Natural killer cell (primary cell): Measurements from ENCODE around the gene SELENOH. TPM values are rescaled to one million over a fixed set of nuclear protein-coding genes. Genes with fewer than 3 reads are reported as not detected.

Experiments used
- ATAC-seq, 3 donors: fragments of 150-1000 bp in 2 of 3; fragments of 200-7000 bp in 1 of 3; cut with Tn5 transposase; 1 replicate in 1 of 3; 2 replicates in 2 of 3; pipeline ENCODE4 v1.10.0; 2021; ENCODE audit warnings: mild to moderate bottlenecking in 2 of 3, moderate library complexity in 2 of 3
- DNase-seq, 2 donors: peaks; one replicate each; pipeline versions ENCODE4 v3.0.0 to v3.0.0-alpha.2; 2013 to 2021; ENCODE audit warnings: mixed read lengths in 1 of 2
- H3K27ac ChIP-seq: one replicate; pipeline ENCODE4 v1.5.1; 2013; ENCODE audit warnings: mild to moderate bottlenecking, low read length
- H3K27me3 ChIP-seq: one replicate; pipeline ENCODE4 v1.6.1; 2013; ENCODE audit warnings: low read length; ENCODE audit not compliant: control insufficient read depth, insufficient read depth
- H3K36me3 ChIP-seq: one replicate; pipeline ENCODE4 v1.6.1; 2013; ENCODE audit warnings: low read length; ENCODE audit not compliant: control insufficient read depth, insufficient read depth
- H3K4me1 ChIP-seq: one replicate; pipeline ENCODE4 v1.6.1; 2013; ENCODE audit warnings: low read length; ENCODE audit not compliant: control insufficient read depth, insufficient read depth
- H3K4me3 ChIP-seq: one replicate; pipeline ENCODE4 v1.5.1; 2013; ENCODE audit warnings: low read length
- H3K9me3 ChIP-seq: one replicate; pipeline ENCODE4 v1.6.1; 2013; ENCODE audit warnings: low read length; ENCODE audit not compliant: control insufficient read depth, insufficient read depth
- H3K27ac Mint-ChIP-seq, 2 donors: one replicate each; pipeline ENCODE4 v1.8.0; 2022; ENCODE audit warnings: mild to moderate bottlenecking in 2 of 2, mixed read lengths in 2 of 2, moderate library complexity in 1 of 2
- H3K27me3 Mint-ChIP-seq, 2 donors: one replicate each; pipeline ENCODE4 v1.8.0; 2022; ENCODE audit warnings: low read depth in 2 of 2, mixed read lengths in 2 of 2
- H3K36me3 Mint-ChIP-seq: one replicate; pipeline ENCODE4 v1.8.0; 2022; ENCODE audit warnings: mixed read lengths
- H3K4me1 Mint-ChIP-seq, 2 donors: one replicate each; pipeline ENCODE4 v1.8.0; 2022; ENCODE audit warnings: mixed read lengths in 2 of 2
- H3K4me3 Mint-ChIP-seq: one replicate; pipeline ENCODE4 v1.8.0; 2022; ENCODE audit warnings: mild to moderate bottlenecking, moderate library complexity, mixed read lengths
- H3K9me3 Mint-ChIP-seq, 2 donors: one replicate each; pipeline ENCODE4 v1.8.0; 2022; ENCODE audit warnings: mixed read lengths in 2 of 2
- WGBS: methylation state at CpG from one replicate; pipeline ENCODE4 v1.1.7; 2013; ENCODE audit warnings: missing lambda C conversion rate; ENCODE audit not compliant: insufficient coverage; 5-methylcytosine and 5-hydroxymethylcytosine counted together
- intact Hi-C: fragments of 100-400 bp; cut with micrococcal nuclease; formaldehyde crosslinking; loops from one replicate; pipeline ENCODE4 v1.14.2; 2022
- total RNA-seq, 4 donors: library from RNA; stranded (reverse); fragments of 120-200 nt in 1 of 4; gene quantifications; one replicate each; pipeline versions ENCODE4 v1.2.3 to v1.2.4, GENCODE V29; 2013 to 2022
- TF ChIP-seq, protein P1 (sequence below): fragments of 200-600 bp; IDR thresholded peaks from one replicate; pipeline ENCODE4 v1.8.0; 2022; ENCODE audit warnings: antibody characterized with exemption

SELENOH gene, protein sequence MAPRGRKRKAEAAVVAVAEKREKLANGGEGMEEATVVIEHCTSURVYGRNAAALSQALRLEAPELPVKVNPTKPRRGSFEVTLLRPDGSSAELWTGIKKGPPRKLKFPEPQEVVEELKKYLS
- total RNA-seq: 10 to 100 TPM; 55.3 to 83.3 (median 61.0) TPM
- total RNA-seq (2013): 106 TPM

DNA sequence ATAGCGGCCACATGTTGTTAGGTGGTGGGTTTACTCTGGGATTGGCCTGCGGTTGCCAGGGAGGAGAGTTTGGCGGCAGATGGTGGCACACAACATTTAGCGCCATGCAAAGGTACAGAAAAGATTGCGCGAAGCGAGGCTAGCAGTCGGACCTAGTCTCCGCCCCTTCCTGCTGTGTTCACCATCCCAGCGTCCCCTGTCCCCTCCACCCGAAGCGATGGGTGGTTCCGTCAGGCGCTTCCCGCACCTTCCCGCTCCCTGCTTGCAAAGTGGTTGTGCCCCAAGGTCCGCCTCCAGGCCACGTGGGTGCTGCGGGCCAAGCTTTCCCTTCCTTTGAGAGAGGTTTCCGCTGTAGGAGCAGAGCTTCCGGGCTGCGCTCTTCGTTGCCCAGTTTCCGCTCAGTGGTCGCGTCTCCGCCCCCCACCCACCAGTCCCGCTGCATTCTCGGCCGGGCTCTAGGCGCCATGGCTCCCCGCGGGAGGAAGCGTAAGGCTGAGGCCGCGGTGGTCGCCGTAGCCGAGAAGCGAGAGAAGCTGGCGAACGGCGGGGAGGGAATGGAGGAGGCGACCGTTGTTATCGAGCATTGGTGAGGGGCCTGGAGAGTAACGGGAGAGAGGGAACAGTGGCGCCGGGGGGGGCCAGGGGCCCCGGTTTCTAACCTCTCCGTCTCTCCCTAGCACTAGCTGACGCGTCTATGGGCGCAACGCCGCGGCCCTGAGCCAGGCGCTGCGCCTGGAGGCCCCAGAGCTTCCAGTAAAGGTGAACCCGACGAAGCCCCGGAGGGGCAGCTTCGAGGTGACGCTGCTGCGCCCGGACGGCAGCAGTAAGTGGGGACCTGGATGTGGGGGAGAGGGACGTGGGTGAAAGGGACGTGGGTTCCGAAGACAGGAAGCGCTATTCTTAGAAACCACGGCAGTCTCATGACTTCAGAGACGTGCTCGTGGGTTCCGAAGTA, at the start of gene SELENOH:
Gene SELENOH, plus strand, starts transcription at position 360 of the 955 bp plus-strand sequence. Its CDS starts 105 bp downstream, at position 465.
- peaks cover 18 to 30% of the 10 kb centered on the region in 2 donors for H3K4me1 Mint-ChIP-seq
- DNase-seq: peak; percentile 81 to 96

GRCh38 chr11:57698843-57699365, 42.4 kb upstream of the SELENOH start:
- Histone ChIP-seq H3K4me3 (no peak overlapping the region), H3K27ac (no peak overlapping the region), H3K36me3 (peaks cover 64% of the 10 kb centered on the region), H3K27me3 (no peaks in the 10 kb centered on the region), H3K9me3 (no peaks in the 10 kb centered on the region), H3K4me1 (no peaks in the 10 kb centered on the region)
- TF ChIP-seq, protein P1, sequence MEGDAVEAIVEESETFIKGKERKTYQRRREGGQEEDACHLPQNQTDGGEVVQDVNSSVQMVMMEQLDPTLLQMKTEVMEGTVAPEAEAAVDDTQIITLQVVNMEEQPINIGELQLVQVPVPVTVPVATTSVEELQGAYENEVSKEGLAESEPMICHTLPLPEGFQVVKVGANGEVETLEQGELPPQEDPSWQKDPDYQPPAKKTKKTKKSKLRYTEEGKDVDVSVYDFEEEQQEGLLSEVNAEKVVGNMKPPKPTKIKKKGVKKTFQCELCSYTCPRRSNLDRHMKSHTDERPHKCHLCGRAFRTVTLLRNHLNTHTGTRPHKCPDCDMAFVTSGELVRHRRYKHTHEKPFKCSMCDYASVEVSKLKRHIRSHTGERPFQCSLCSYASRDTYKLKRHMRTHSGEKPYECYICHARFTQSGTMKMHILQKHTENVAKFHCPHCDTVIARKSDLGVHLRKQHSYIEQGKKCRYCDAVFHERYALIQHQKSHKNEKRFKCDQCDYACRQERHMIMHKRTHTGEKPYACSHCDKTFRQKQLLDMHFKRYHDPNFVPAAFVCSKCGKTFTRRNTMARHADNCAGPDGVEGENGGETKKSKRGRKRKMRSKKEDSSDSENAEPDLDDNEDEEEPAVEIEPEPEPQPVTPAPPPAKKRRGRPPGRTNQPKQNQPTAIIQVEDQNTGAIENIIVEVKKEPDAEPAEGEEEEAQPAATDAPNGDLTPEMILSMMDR: no peak
- Mint-ChIP-seq H3K9me3 (no peaks in the 10 kb centered on the region), H3K27ac (peak overlapping the region in 1 of 2 donors; percentile 36), H3K36me3 (peaks cover 15% of the 10 kb centered on the region), H3K27me3 (no peaks in the 10 kb centered on the region), H3K4me1 (no peaks in the 10 kb centered on the region), H3K4me3 (no peak overlapping the region)
- 97% methylated on average over 18 of the region's 18 CpGs for WGBS
- intact Hi-C loops: no loop called here
- ATAC-seq: no peak
- DNase-seq: no peak

More for the DNA sequence above, at the start of gene SELENOH:
- Mint-ChIP-seq H3K9me3 (no peaks in the 10 kb centered on the region), H3K27ac (peak within 1 kb of the TSS; percentile 99), H3K27me3 (no peaks in the 10 kb centered on the region), H3K36me3 (no peaks in the 10 kb centered on the region), H3K4me3 (peak within 1 kb of the TSS; percentile 99)
- H3K27me3 ChIP-seq: no peaks in the 10 kb centered on the region
- peaks cover 45% of the 10 kb centered on the region for H3K36me3 ChIP-seq
- H3K4me3 ChIP-seq: peak within 1 kb of the TSS; percentile 94
- peaks cover 17% of the 10 kb centered on the region for H3K4me1 ChIP-seq
- H3K9me3 ChIP-seq: no peaks in the 10 kb centered on the region
- TF ChIP-seq, protein P1: no peak
- intact Hi-C loops: loop anchor here (1.0 to 2.0 kb wide), 6 partner anchors 29 to 837 kb away; partner anchors contain the start of genes MED19, TIMM10, TMX2 and ZFP91
- ATAC-seq: peak; percentile 84 to 91 (median 86)
- H3K27ac ChIP-seq: peak within 1 kb of the TSS; percentile 97
- under 1% methylated on average over 75 of the region's 75 CpGs for WGBS

DNA sequence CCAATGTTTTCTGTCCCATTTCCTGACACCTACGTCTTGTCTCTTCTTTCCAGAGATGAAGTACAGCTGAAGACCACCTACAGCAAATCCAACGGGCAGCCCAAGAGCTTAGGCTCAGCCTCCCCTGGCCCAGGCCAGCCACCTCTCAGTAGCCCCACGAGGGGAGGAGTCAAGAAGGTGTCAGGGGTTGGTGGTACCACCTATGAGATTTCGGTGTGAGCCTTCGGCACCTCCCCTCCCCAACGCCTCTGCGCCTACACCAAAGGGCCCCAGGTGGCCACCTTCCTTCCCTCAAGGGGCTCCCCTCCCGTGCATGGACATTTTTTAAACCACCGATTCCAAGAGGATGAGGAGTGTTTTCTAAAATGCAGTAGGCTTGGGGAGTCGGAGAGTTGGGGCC, 41.5 kb upstream of the SELENOH start:
- no peaks in the 10 kb centered on the region for H3K27me3 ChIP-seq
- no peak for DNase-seq
- Mint-ChIP-seq H3K4me3 (no peak overlapping the region), H3K9me3 (no peaks in the 10 kb centered on the region), H3K27ac (no peak overlapping the region), H3K4me1 (no peaks in the 10 kb centered on the region), H3K36me3 (peaks cover 15% of the 10 kb centered on the region), H3K27me3 (no peaks in the 10 kb centered on the region)
- intact Hi-C loops: no loop called here
- H3K4me1 ChIP-seq: no peaks in the 10 kb centered on the region
- peaks cover 65% of the 10 kb centered on the region for H3K36me3 ChIP-seq
- no peak overlapping the region for H3K27ac ChIP-seq
- no peaks in the 10 kb centered on the region for H3K9me3 ChIP-seq
- WGBS: 86% methylated on average over 3 of the region's 10 CpGs
- no peak overlapping the region for H3K4me3 ChIP-seq
- TF ChIP-seq, protein P1: no peak
- no peak for ATAC-seq
